Smooth muscle cell (in vitro differentiated cells): ENCODE data around the gene GPR146. TPM values are rescaled to one million over a fixed set of nuclear protein-coding genes. Genes with fewer than 3 reads are reported as not detected.
A peak's percentile ranks its signal among the peaks of the same experiment; 100 is the strongest.

ENCODE experiments used
- DNase-seq: peaks from one replicate; lab custom pipeline; 2025; ENCODE audit not compliant: unreplicated experiment; lab: John Stamatoyannopoulos, UW
- H2AFZ ChIP-seq: fragments of 200-600 bp; sonication (generic); 2 replicates; pipeline ENCODE4 v1.6.0; 2016; ENCODE audit warnings: antibody characterized with exemption, low read depth, mild to moderate bottlenecking
- H3F3A ChIP-seq: fragments of 200-600 bp; sonication (generic); 2 replicates; pipeline ENCODE4 v1.6.0; 2017; ENCODE audit warnings: antibody characterized with exemption, low read depth
- H3K27ac ChIP-seq: fragments of 200-600 bp; sonication (generic); 2 replicates; pipeline ENCODE4 v1.5.1; 2016; ENCODE audit warnings: low read depth, mild to moderate bottlenecking
- H3K27me3 ChIP-seq: fragments of 200-600 bp; sonication (generic); 2 replicates; pipeline ENCODE4 v1.6.1; 2016; ENCODE audit warnings: low read depth, mild to moderate bottlenecking
- H3K36me3 ChIP-seq: fragments of 200-600 bp; sonication (generic); 2 replicates; pipeline ENCODE4 v1.5.1; 2016; ENCODE audit warnings: low read depth
- H3K4me1 ChIP-seq: fragments of 200-600 bp; sonication (generic); 2 replicates; pipeline ENCODE4 v1.5.1; 2016; ENCODE audit warnings: low read depth
- H3K4me2 ChIP-seq: fragments of 200-600 bp; sonication (generic); 2 replicates; pipeline ENCODE4 v1.6.0; 2016; ENCODE audit warnings: mild to moderate bottlenecking
- H3K4me3 ChIP-seq: fragments of 200-600 bp; sonication (generic); 2 replicates; pipeline ENCODE4 v1.5.1; 2016; ENCODE audit warnings: mild to moderate bottlenecking
- H3K79me2 ChIP-seq: fragments of 200-600 bp; sonication (generic); 2 replicates; pipeline ENCODE4 v1.6.0; 2016; ENCODE audit warnings: low read depth, mild to moderate bottlenecking
- H3K9ac ChIP-seq: fragments of 200-600 bp; sonication (generic); 2 replicates; pipeline ENCODE4 v1.6.0; 2016; ENCODE audit warnings: low read depth
- H3K9me3 ChIP-seq: fragments of 200-600 bp; sonication (generic); replicated peaks from 2 replicates; pipeline ENCODE4 v1.5.1; 2016; ENCODE audit warnings: low read depth
- H4K20me1 ChIP-seq: fragments of 200-600 bp; sonication (generic); 2 replicates; pipeline ENCODE4 v1.6.0; 2016; ENCODE audit warnings: low read depth
- CTCF ChIP-seq: fragments of 200-600 bp; sonication (generic); IDR thresholded peaks from 2 replicates; pipeline ENCODE4 v1.5.1; 2017; ENCODE audit warnings: borderline replicate concordance, mild to moderate bottlenecking, antibody characterized with exemption; ENCODE audit not compliant: insufficient read depth, poor library complexity, severe bottlenecking
- WGBS: methylation state at CpG from one replicate; pipeline ENCODE4 v1.1.7; 2016; ENCODE audit warnings: low lambda C conversion rate; 5-methylcytosine and 5-hydroxymethylcytosine counted together
- microRNA counts: library from miRNA; unstranded; fragments of <30 nt; microRNA quantifications from one replicate; lab custom pipeline; 2016
- microRNA-seq: library from miRNA; unstranded; fragments of <30 nt; microRNA quantifications from one replicate; pipeline ENCODE4, GENCODE V29; 2016; ENCODE audit warnings: borderline number of aligned reads
- polyA plus RNA-seq: library from polyadenylated mRNA; unstranded; fragments of >200 nt; fragmentation: Nextera tagmentation; extraction: Ambion mirVana; gene quantifications from 2 replicates; pipeline ENCODE4 v1.2.1, GENCODE V29; 2016
- small RNA-seq: library from RNA; depleted of rRNA; stranded (forward); fragments of <200 nt; gene quantifications from one replicate; pipeline ENCODE3, GENCODE V24; 2014
- total RNA-seq: library from RNA; depleted of rRNA; stranded (reverse); fragments of >200 nt; gene quantifications from 2 replicates; pipeline ENCODE4 v1.2.3, GENCODE V29; 2014

GPR146 gene
- total and polyA plus RNA-seq, 2 experiments from 2014 or later, result 1.8 to 2.2 TPM

- peaks cover 85% of the 10 kb centered on the region for H4K20me1 ChIP-seq
- H3K27ac ChIP-seq, result no peak overlapping the region
- no peaks in the 10 kb centered on the region for H3K4me1 ChIP-seq
- H3K36me3 ChIP-seq, result no peaks in the 10 kb centered on the region
- no peak overlapping the region for H3K4me2 ChIP-seq
- H3K27me3 ChIP-seq, result no peaks in the 10 kb centered on the region
- no peak overlapping the region for H3K9ac ChIP-seq
- WGBS, result 94% methylated on average over 20 of the region's 20 CpGs
- no peak overlapping the region for H3K4me3 ChIP-seq
- H3F3A ChIP-seq, result no peaks in the 10 kb centered on the region
- no peaks in the 10 kb centered on the region for H3K79me2 ChIP-seq
- DNase-seq, result no peak
- no peak for TF ChIP-seq CTCF
- H3K9me3 ChIP-seq, result no peaks in the 10 kb centered on the region
- no peak overlapping the region for H2AFZ ChIP-seq
Observed at GRCh38 chr7:1106793-1107421, 62.6 kb downstream of the GPR146 start.

- Histone ChIP-seq H3K4me1 (no peaks in the 10 kb centered on the region), H3K4me2 (no peak overlapping the region), H3K27me3 (no peaks in the 10 kb centered on the region), H3F3A (no peaks in the 10 kb centered on the region), H3K27ac (no peak overlapping the region), H3K79me2 (no peaks in the 10 kb centered on the region), H3K36me3 (no peaks in the 10 kb centered on the region), H4K20me1 (peaks cover 82% of the 10 kb centered on the region), H3K9me3 (no peaks in the 10 kb centered on the region), H3K9ac (no peak overlapping the region), H3K4me3 (no peak overlapping the region), H2AFZ (no peak overlapping the region)
- WGBS, result 92% methylated on average over 27 of the region's 30 CpGs
- TF ChIP-seq CTCF, result no peak
- DNase-seq, result no peak
Observed at GRCh38 chr7:1108264-1108920, 64.0 kb downstream of the GPR146 start.

MicroRNA genes within 50 kb of the gene (microRNA counts, 767-probe panel; counts per million panel counts)
- microRNA hsa-miR-339-3p (lab: Ali Mortazavi, UCI) (183 counts per million), microRNA hsa-miR-339-5p (lab: Ali Mortazavi, UCI) (183 counts per million)

Small RNA genes within 50 kb of the gene (microRNA-seq; reads per million reads assigned to microRNA genes)
- 652 reads per million, percentile 76 among the genes with 10 or more reads in this experiment for gene MIR339

Small RNA genes within 50 kb of the gene (small RNA-seq; reads per million reads assigned to genes)
- gene MIR339, result 5.6 reads per million, percentile 66 among the genes with 10 or more reads in this experiment

Other genes with a start within 250 kb of the GPR146 start
- 55.4 and 90.3 TPM in 2 replicates for gene SUN1, start 212.1 kb upstream of the GPR146 start, total RNA-seq
- gene SUN1, start 212.1 kb upstream of the GPR146 start, polyA plus RNA-seq, result 50.7 and 70.6 TPM in 2 replicates
- 17.0 and 26.3 TPM in 2 replicates for gene GET4, start 168.0 kb upstream of the GPR146 start, total RNA-seq
- 39.9 and 52.3 TPM in 2 replicates for gene GET4, start 168.0 kb upstream of the GPR146 start, polyA plus RNA-seq
- 2.0 and 3.0 TPM in 2 replicates for gene ADAP1, start 89.9 kb upstream of the GPR146 start, total RNA-seq
- gene ADAP1, start 89.9 kb upstream of the GPR146 start, polyA plus RNA-seq, result 1.3 and 2.4 TPM in 2 replicates
- 10.0 and 10.4 TPM in 2 replicates for gene COX19, start 69.0 kb upstream of the GPR146 start, total RNA-seq
- 10.4 and 19.0 TPM in 2 replicates for gene COX19, start 69.0 kb upstream of the GPR146 start, polyA plus RNA-seq
- not detected in 2 replicates for gene CYP2W1, start 61.4 kb upstream of the GPR146 start, total RNA-seq
- 0.44 TPM in 1 of 2 replicates, not detected in the other for gene CYP2W1, start 61.4 kb upstream of the GPR146 start, polyA plus RNA-seq
- 0.67 and 1.3 TPM in 2 replicates for gene GPER1, start 43.6 kb downstream of the GPR146 start, total RNA-seq
- gene GPER1, start 43.6 kb downstream of the GPR146 start, polyA plus RNA-seq, result 2.3 and 4.0 TPM in 2 replicates
- gene ZFAND2A, start 115.7 kb downstream of the GPR146 start, total RNA-seq, result 16.2 and 21.1 TPM in 2 replicates
- gene ZFAND2A, start 115.7 kb downstream of the GPR146 start, polyA plus RNA-seq, result 29.9 and 34.2 TPM in 2 replicates
- gene UNCX, start 188.3 kb downstream of the GPR146 start, total RNA-seq, result not detected in 2 replicates
- gene UNCX, start 188.3 kb downstream of the GPR146 start, polyA plus RNA-seq, result not detected in 2 replicates